ENCODE measurements around the gene KIFAP3.
A peak's percentile ranks its signal among the peaks of the same experiment; 100 is the strongest.

The KIFAP3 gene

GRCh38 chr1:169974067-169974466 is 100.4 kb downstream of the KIFAP3 start:
- no peak for DNase-seq

GRCh38 chr1:169970114-169970513 is 104.4 kb downstream of the KIFAP3 start:
- DNase-seq = no peak

GRCh38 chr1:169968174-169968573 is 106.3 kb downstream of the KIFAP3 start:
- no peak for DNase-seq

- DNase-seq = no peak
Observed at GRCh38 chr1:169964206-169964605, 110.3 kb downstream of the KIFAP3 start.

- no peak for DNase-seq
Observed at GRCh38 chr1:169959686-169960085, 114.8 kb downstream of the KIFAP3 start.

GRCh38 chr1:169958987-169959386 is 115.5 kb downstream of the KIFAP3 start:
- no peak for DNase-seq

GRCh38 chr1:169957884-169958283 is 116.6 kb downstream of the KIFAP3 start:
- DNase-seq = no peak

GRCh38 chr1:169951108-169951507 is 123.4 kb downstream of the KIFAP3 start:
- DNase-seq = no peak

GRCh38 chr1:169949139-169949538 is 125.4 kb downstream of the KIFAP3 start:
- no peak for DNase-seq

- no peak for DNase-seq
Observed at GRCh38 chr1:169946206-169946605, 128.3 kb downstream of the KIFAP3 start.

- no peak for DNase-seq
Observed at GRCh38 chr1:169945181-169945580, 129.3 kb downstream of the KIFAP3 start.

- no peak for DNase-seq
Observed at GRCh38 chr1:169944621-169945020, 129.9 kb downstream of the KIFAP3 start.

GRCh38 chr1:169943963-169944526 is 130.4 kb downstream of the KIFAP3 start:
- DNase-seq = no peak

GRCh38 chr1:169941982-169942830 is 132.3 kb downstream of the KIFAP3 start:
- no peak for DNase-seq

- no peak for DNase-seq
Observed at GRCh38 chr1:169933984-169934725, 140.3 kb downstream of the KIFAP3 start.

- no peak for DNase-seq
Observed at GRCh38 chr1:169931795-169932231, 142.7 kb downstream of the KIFAP3 start.

- DNase-seq = no peak
Observed at GRCh38 chr1:169929210-169929526, 145.3 kb downstream of the KIFAP3 start.

- peak; percentile 14 for DNase-seq
Observed at GRCh38 chr1:169928438-169929209, 145.9 kb downstream of the KIFAP3 start.

- no peak for DNase-seq
Observed at GRCh38 chr1:169925505-169926482, 148.7 kb downstream of the KIFAP3 start.

- no peak for DNase-seq
Observed at GRCh38 chr1:169924829-169925228, 149.7 kb downstream of the KIFAP3 start.

GRCh38 chr1:169924063-169924462 is 150.4 kb downstream of the KIFAP3 start:
- no peak for DNase-seq

- no peak for DNase-seq
Observed at GRCh38 chr1:169921080-169921479, 153.4 kb downstream of the KIFAP3 start.

Measured in DMS 273 treated with DMSO at 0.1 percent for 48 hours (cell line).